Osteoblast (primary cell): ENCODE data around the gene HMHB1. TPM values are rescaled to one million over a fixed set of nuclear protein-coding genes. Genes with fewer than 3 reads are reported as not detected.

Source experiments
- DNase-seq: peaks from one replicate; pipeline ENCODE4 v3.0.0; 2011; ENCODE audit warnings: low spot score, mixed read lengths; ENCODE audit not compliant: insufficient read length; ENCODE audit errors: missing footprints
- H2AFZ ChIP-seq: 2 replicates; pipeline ENCODE4 v1.6.0; 2011; ENCODE audit warnings: mild to moderate bottlenecking, low read length
- H3K27ac ChIP-seq: 2 replicates; pipeline ENCODE4 v1.5.1; 2011; ENCODE audit warnings: mild to moderate bottlenecking, low read depth, low read length, moderate library complexity
- H3K27me3 ChIP-seq: 2 replicates; pipeline ENCODE4 v1.6.0; 2012; ENCODE audit warnings: mild to moderate bottlenecking, control low read depth, inconsistent platforms, low read length, moderate library complexity; ENCODE audit not compliant: insufficient read depth
- H3K36me3 ChIP-seq: 2 replicates; pipeline ENCODE4 v1.5.1; 2011; ENCODE audit warnings: mild to moderate bottlenecking, low read length, control low read depth, moderate library complexity; ENCODE audit not compliant: insufficient read depth
- H3K4me1 ChIP-seq: 2 replicates; pipeline ENCODE4 v1.5.1; 2011; ENCODE audit warnings: mild to moderate bottlenecking, low read length, control low read depth, moderate library complexity; ENCODE audit not compliant: insufficient read depth
- H3K4me2 ChIP-seq: 2 replicates; pipeline ENCODE4 v1.6.0; 2011; ENCODE audit warnings: mild to moderate bottlenecking, low read length; ENCODE audit not compliant: insufficient read depth
- H3K4me3 ChIP-seq: fragments of 200-600 bp; sonication (generic); 3 replicates; pipeline ENCODE4 v1.5.1; 2012; ENCODE audit warnings: mild to moderate bottlenecking, low read length, inconsistent platforms; ENCODE audit not compliant: insufficient read depth
- H3K79me2 ChIP-seq: 2 replicates; pipeline ENCODE4 v1.6.0; 2012; ENCODE audit warnings: mild to moderate bottlenecking, low read length, control low read depth, inconsistent platforms; ENCODE audit not compliant: insufficient read depth
- H3K9me3 ChIP-seq: 2 replicates; pipeline ENCODE4 v1.5.1; 2011; ENCODE audit warnings: low read depth, low read length, control low read depth
- H4K20me1 ChIP-seq: 2 replicates; pipeline ENCODE4 v1.6.0; 2012; ENCODE audit warnings: mild to moderate bottlenecking, low read length, control low read depth; ENCODE audit not compliant: insufficient read depth
- CTCF ChIP-seq: IDR thresholded peaks from 2 replicates; pipeline ENCODE4 v1.5.1; 2011; ENCODE audit warnings: mild to moderate bottlenecking, low read depth, low read length, moderate library complexity; ENCODE audit errors: extremely low read depth
- total RNA-seq: library from RNA; depleted of rRNA; stranded (reverse); fragments of >200 nt; gene quantifications from 2 replicates; pipeline ENCODE4 v1.2.3, GENCODE V29; 2012

HMHB1 gene
- total RNA-seq, 1 donor: not detected

GRCh38 chr5:143775258-143775657 lies 36.7 kb upstream of the HMHB1 start:
- no peak for TF ChIP-seq CTCF
- no peak overlapping the region for H3K27ac ChIP-seq
- DNase-seq: peak; percentile 76

GRCh38 chr5:143776951-143777350 lies 35.0 kb upstream of the HMHB1 start:
- no peaks in the 10 kb centered on the region for H3K36me3 ChIP-seq
- H4K20me1 ChIP-seq: no peaks in the 10 kb centered on the region
- no peak for DNase-seq
- no peaks in the 10 kb centered on the region for H3K9me3 ChIP-seq
- no peak overlapping the region for H2AFZ ChIP-seq
- peaks cover 3% of the 10 kb centered on the region for H3K4me1 ChIP-seq
- H3K27ac ChIP-seq: no peak overlapping the region
- H3K4me2 ChIP-seq: no peak overlapping the region
- H3K79me2 ChIP-seq: no peaks in the 10 kb centered on the region
- no peaks in the 10 kb centered on the region for H3K27me3 ChIP-seq
- H3K4me3 ChIP-seq: no peak overlapping the region
- no peak for TF ChIP-seq CTCF

More at GRCh38 chr5:143775258-143775657, 36.7 kb upstream of the HMHB1 start:
- H3K4me1 ChIP-seq: peaks cover 11% of the 10 kb centered on the region
- no peaks in the 10 kb centered on the region for H3K27me3 ChIP-seq
- no peak overlapping the region for H3K4me2 ChIP-seq
- no peaks in the 10 kb centered on the region for H3K36me3 ChIP-seq
- no peaks in the 10 kb centered on the region for H3K9me3 ChIP-seq
- no peaks in the 10 kb centered on the region for H4K20me1 ChIP-seq
- H3K4me3 ChIP-seq: no peak overlapping the region
- no peaks in the 10 kb centered on the region for H3K79me2 ChIP-seq
- H2AFZ ChIP-seq: no peak overlapping the region

GRCh38 chr5:143779506-143779905 lies 32.5 kb upstream of the HMHB1 start:
- H3K36me3 ChIP-seq: no peaks in the 10 kb centered on the region
- H2AFZ ChIP-seq: no peak overlapping the region
- H3K27me3 ChIP-seq: no peaks in the 10 kb centered on the region
- H3K9me3 ChIP-seq: no peaks in the 10 kb centered on the region
- peaks cover 9% of the 10 kb centered on the region for H3K4me1 ChIP-seq
- H3K27ac ChIP-seq: no peak overlapping the region
- H3K4me2 ChIP-seq: no peak overlapping the region
- H3K79me2 ChIP-seq: no peaks in the 10 kb centered on the region
- no peaks in the 10 kb centered on the region for H4K20me1 ChIP-seq
- no peak for TF ChIP-seq CTCF
- no peak overlapping the region for H3K4me3 ChIP-seq
- no peak for DNase-seq

- H3K79me2 ChIP-seq: no peaks in the 10 kb centered on the region
- no peak overlapping the region for H2AFZ ChIP-seq
- no peak overlapping the region for H3K27ac ChIP-seq
- no peaks in the 10 kb centered on the region for H3K27me3 ChIP-seq
- no peaks in the 10 kb centered on the region for H3K9me3 ChIP-seq
- H3K36me3 ChIP-seq: no peaks in the 10 kb centered on the region
- H3K4me2 ChIP-seq: no peak overlapping the region
- peaks cover 7% of the 10 kb centered on the region for H3K4me1 ChIP-seq
- DNase-seq: peak; percentile 66
- no peak for TF ChIP-seq CTCF
- H3K4me3 ChIP-seq: no peak overlapping the region
- H4K20me1 ChIP-seq: no peaks in the 10 kb centered on the region
These were observed 29.9 kb upstream of the HMHB1 start for GRCh38 chr5:143781993-143782520.
